Upper lobe of left lung (tissue), 4 donors: Measurements from ENCODE around the gene ATN1.

ENCODE experiments used
- EP300 ChIP-seq, 4 donors: sonication (generic); formaldehyde crosslinking; IDR thresholded peaks; one replicate each; pipeline ENCODE4 v1.5.1; 2017; ENCODE audit warnings: antibody characterized with exemption in 4 of 4, control low read depth in 2 of 4
- POLR2A ChIP-seq, 4 donors: fragments of 450-650 bp; IDR thresholded peaks; one replicate each; pipeline ENCODE4 v1.5.1; 2016 to 2017; ENCODE audit warnings: antibody characterized with exemption in 4 of 4, mild to moderate bottlenecking in 2 of 4
- POLR2AphosphoS5 ChIP-seq, 2 donors: sonication (generic); formaldehyde crosslinking; IDR thresholded peaks; one replicate each; pipeline ENCODE4 v1.5.1; 2017; ENCODE audit warnings: antibody characterized with exemption in 2 of 2
- TF ChIP-seq, protein P1 (sequence below), 6 experiments: fragments of 450-650 bp in 4 of 6; fragments of 200-600 bp in 2 of 6; sonication (generic) in 2 of 6; IDR thresholded peaks; one replicate each; pipeline ENCODE4 v1.5.1; 2016 to 2019; ENCODE audit warnings: antibody characterized with exemption in 6 of 6

DNA sequence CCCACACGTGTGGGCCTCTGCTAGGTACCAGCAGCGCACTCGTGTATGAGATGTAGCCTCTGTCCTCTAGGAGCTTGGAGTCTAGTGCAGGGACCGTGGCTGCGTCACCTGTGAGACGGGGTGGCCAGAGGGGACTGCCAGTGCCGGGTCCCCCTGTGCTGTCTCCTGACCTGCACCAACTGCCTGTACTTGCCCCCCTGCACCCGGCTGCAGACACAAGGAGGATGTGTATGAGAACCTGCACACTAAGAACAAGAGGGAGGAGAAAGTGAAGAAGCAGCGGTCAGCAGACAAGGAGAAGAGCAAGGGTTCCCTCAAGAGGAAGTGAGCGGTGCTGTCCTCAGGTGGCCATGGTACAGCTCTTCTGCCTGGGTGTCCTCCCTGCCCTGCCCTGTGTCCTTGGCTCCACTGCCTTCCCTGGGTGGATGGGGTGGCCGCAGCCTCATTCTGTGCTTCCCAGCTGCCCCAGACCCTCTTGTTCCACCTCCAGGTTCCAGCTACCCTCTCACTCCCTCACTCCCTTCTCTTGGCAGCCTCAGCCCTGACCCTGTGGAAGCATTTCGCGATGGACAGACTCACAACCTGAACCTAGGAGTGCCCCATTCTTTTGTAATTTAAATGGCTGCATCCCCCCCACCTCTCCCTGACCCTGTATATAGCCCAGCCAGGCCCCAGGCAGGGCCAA, 33.0 kb downstream of the ATN1 start:
- TF ChIP-seq EP300 (IDR thresholded peaks at IDR 0.05) (no peak), POLR2A (IDR thresholded peaks at IDR 0.05) (no peak), POLR2AphosphoS5 (IDR thresholded peaks at IDR 0.05) (no peak)
- TF ChIP-seq, protein P1, sequence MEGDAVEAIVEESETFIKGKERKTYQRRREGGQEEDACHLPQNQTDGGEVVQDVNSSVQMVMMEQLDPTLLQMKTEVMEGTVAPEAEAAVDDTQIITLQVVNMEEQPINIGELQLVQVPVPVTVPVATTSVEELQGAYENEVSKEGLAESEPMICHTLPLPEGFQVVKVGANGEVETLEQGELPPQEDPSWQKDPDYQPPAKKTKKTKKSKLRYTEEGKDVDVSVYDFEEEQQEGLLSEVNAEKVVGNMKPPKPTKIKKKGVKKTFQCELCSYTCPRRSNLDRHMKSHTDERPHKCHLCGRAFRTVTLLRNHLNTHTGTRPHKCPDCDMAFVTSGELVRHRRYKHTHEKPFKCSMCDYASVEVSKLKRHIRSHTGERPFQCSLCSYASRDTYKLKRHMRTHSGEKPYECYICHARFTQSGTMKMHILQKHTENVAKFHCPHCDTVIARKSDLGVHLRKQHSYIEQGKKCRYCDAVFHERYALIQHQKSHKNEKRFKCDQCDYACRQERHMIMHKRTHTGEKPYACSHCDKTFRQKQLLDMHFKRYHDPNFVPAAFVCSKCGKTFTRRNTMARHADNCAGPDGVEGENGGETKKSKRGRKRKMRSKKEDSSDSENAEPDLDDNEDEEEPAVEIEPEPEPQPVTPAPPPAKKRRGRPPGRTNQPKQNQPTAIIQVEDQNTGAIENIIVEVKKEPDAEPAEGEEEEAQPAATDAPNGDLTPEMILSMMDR (IDR thresholded peaks at IDR 0.05), result peak in 2 of 6 experiments; percentile 9 to 20
